BLaER1 treated with 17β-estradiol and CSF1 and Interleukin-3, amounts not matched to agents 10 nM and 100 nM (cell line): Measurements from ENCODE around the gene AHRR.
A peak's percentile ranks its signal among the peaks of the same experiment; 100 is the strongest.

Experiments
- H3K27ac ChIP-seq, 11 experiments: shearing (Covaris generic); formaldehyde crosslinking; 2 replicates each; pipeline ENCODE4 v1.8.1; 2022
- H3K27me3 ChIP-seq, 11 experiments: shearing (Covaris generic); formaldehyde crosslinking; 2 replicates each; pipeline ENCODE4 v1.8.1; 2022
- H3K36me3 ChIP-seq, 11 experiments: shearing (Covaris generic); formaldehyde crosslinking; 2 replicates each; pipeline ENCODE4 v1.8.1; 2022
- H3K4me1 ChIP-seq, 10 experiments: shearing (Covaris generic); formaldehyde crosslinking; 2 replicates each; pipeline ENCODE4 v1.8.1; 2022
- H3K4me2 ChIP-seq, 11 experiments: shearing (Covaris generic); formaldehyde crosslinking; 2 replicates each; pipeline ENCODE4 v1.8.1; 2022
- H3K4me3 ChIP-seq, 10 experiments: shearing (Covaris generic); formaldehyde crosslinking; 2 replicates each; pipeline ENCODE4 v1.8.1; 2022
- H3K9ac ChIP-seq, 11 experiments: shearing (Covaris generic); formaldehyde crosslinking; 2 replicates each; pipeline ENCODE4 v1.8.1; 2022
- H3K9me3 ChIP-seq, 11 experiments: shearing (Covaris generic); formaldehyde crosslinking; replicated peaks in 1 of 11; 2 replicates each; pipeline ENCODE4 v1.8.1; 2022
- H4K20me1 ChIP-seq, 11 experiments: shearing (Covaris generic); formaldehyde crosslinking; 2 replicates each; pipeline ENCODE4 v1.8.1; 2022
- Cebpa-rat ChIP-seq, 11 experiments: shearing (Covaris generic); IDR thresholded peaks; 2 replicates each; pipeline ENCODE4 v1.8.1; 2022

Gene AHRR

GRCh38 chr5:448766-449090, 127.2 kb downstream of the AHRR start:
- Histone ChIP-seq H3K4me3 (no peak overlapping the region), H3K27ac (0 out of 22 replicates have a peak overlapping the region, but pooled peaks of 1 of the 11 experiments have one; percentile 18), H4K20me1 (peaks cover 22 to 71% (median 54%) of the 10 kb centered on the region in 11 experiments), H3K9me3 (peaks cover 23 to 32% (median 28%) of the 10 kb centered on the region in 11 experiments), H3K9ac (no peak overlapping the region), H3K4me1 (peaks cover 31 to 64% (median 47%) of the 10 kb centered on the region in 10 experiments), H3K27me3 (no peaks in the 10 kb centered on the region), H3K36me3 (peaks cover 75 to 82% (median 79%) of the 10 kb centered on the region in 11 experiments), H3K4me2 (peak overlapping the region in 6 of 11 experiments; percentile 7 to 76 (median 66); a peak in 6 of 22 replicates)
- no peak for TF ChIP-seq Cebpa-rat (IDR thresholded peaks at IDR 0.05)

GRCh38 chr5:449151-449550, 127.6 kb downstream of the AHRR start:
- Histone ChIP-seq H3K4me3 (no peak overlapping the region), H3K4me2 (peak overlapping the region in 1 of 11 experiments; percentile 67; a peak in 1 of 22 replicates), H3K27me3 (no peaks in the 10 kb centered on the region), H3K9me3 (peaks cover 23 to 32% (median 28%) of the 10 kb centered on the region in 11 experiments), H3K27ac (no peak overlapping the region), H3K9ac (no peak overlapping the region), H4K20me1 (peaks cover 22 to 71% (median 54%) of the 10 kb centered on the region in 11 experiments), H3K36me3 (peaks cover 79 to 87% (median 83%) of the 10 kb centered on the region in 11 experiments), H3K4me1 (peaks cover 31 to 60% (median 45%) of the 10 kb centered on the region in 10 experiments)
- TF ChIP-seq Cebpa-rat (IDR thresholded peaks at IDR 0.05): no peak

- Histone ChIP-seq H3K9ac (no peak overlapping the region), H3K36me3 (peaks cover 96 to 100% (median 100%) of the 10 kb centered on the region in 11 experiments), H3K27ac (no peak overlapping the region), H3K4me2 (no peak overlapping the region), H4K20me1 (peaks cover 43 to 78% (median 67%) of the 10 kb centered on the region in 11 experiments), H3K9me3 (peaks cover 23 to 32% (median 28%) of the 10 kb centered on the region in 11 experiments), H3K4me1 (peaks cover 20 to 36% (median 28%) of the 10 kb centered on the region in 10 experiments), H3K27me3 (no peaks in the 10 kb centered on the region), H3K4me3 (peak overlapping the region in 2 of 10 experiments; percentile 2 to 13; a peak in 1 of 20 replicates)
- no peak for TF ChIP-seq Cebpa-rat (IDR thresholded peaks at IDR 0.05)
These were observed 130.3 kb downstream of the AHRR start for GRCh38 chr5:451587-452458.

- Histone ChIP-seq H3K4me2 (peak overlapping the region; percentile 25 to 80 (median 68); a peak in 19 of 22 replicates), H3K27me3 (no peaks in the 10 kb centered on the region), H3K9ac (no peak overlapping the region; a peak in 1 of 22 replicates), H3K9me3 (peaks cover 23 to 32% (median 28%) of the 10 kb centered on the region in 11 experiments), H4K20me1 (peaks cover 56 to 78% (median 67%) of the 10 kb centered on the region in 11 experiments), H3K4me3 (no peak overlapping the region), H3K27ac (no peak overlapping the region), H3K4me1 (peaks cover 14 to 27% (median 21%) of the 10 kb centered on the region in 10 experiments), H3K36me3 (peaks cover 98 to 100% (median 100%) of the 10 kb centered on the region in 11 experiments)
- TF ChIP-seq Cebpa-rat (IDR thresholded peaks at IDR 0.05): no peak
These were observed 131.6 kb downstream of the AHRR start for GRCh38 chr5:452978-453710.

- no peak for TF ChIP-seq Cebpa-rat (IDR thresholded peaks at IDR 0.05)
- Histone ChIP-seq H3K27ac (no peak overlapping the region), H3K9ac (no peak overlapping the region), H3K9me3 (peaks cover 23 to 32% (median 28%) of the 10 kb centered on the region in 11 experiments), H3K4me2 (peak overlapping the region in 7 of 11 experiments; percentile 54 to 80 (median 73); a peak in 12 of 22 replicates), H3K4me1 (peaks cover 6 to 21% (median 18%) of the 10 kb centered on the region in 10 experiments; a peak in 19 of 20 replicates), H4K20me1 (peaks cover 62 to 78% (median 67%) of the 10 kb centered on the region in 11 experiments), H3K36me3 (peaks cover 98 to 100% (median 100%) of the 10 kb centered on the region in 11 experiments), H3K27me3 (no peaks in the 10 kb centered on the region), H3K4me3 (no peak overlapping the region)
These were observed 132.4 kb downstream of the AHRR start for GRCh38 chr5:453725-454481.

GRCh38 chr5:454936-455335, 133.4 kb downstream of the AHRR start:
- H3K36me3 ChIP-seq: peaks cover 98 to 100% (median 100%) of the 10 kb centered on the region in 11 experiments
- no peak overlapping the region for H3K9ac ChIP-seq
- H3K4me3 ChIP-seq: no peak overlapping the region
- peaks cover 67 to 81% (median 73%) of the 10 kb centered on the region in 11 experiments for H4K20me1 ChIP-seq
- TF ChIP-seq Cebpa-rat (IDR thresholded peaks at IDR 0.05): no peak
- H3K9me3 ChIP-seq: peaks cover 23 to 30% (median 28%) of the 10 kb centered on the region in 11 experiments
- no peak overlapping the region for H3K4me2 ChIP-seq
- no peak overlapping the region for H3K27ac ChIP-seq
- H3K4me1 ChIP-seq: peaks cover 6 to 21% (median 17%) of the 10 kb centered on the region in 10 experiments; a peak in 19 of 20 replicates
- no peaks in the 10 kb centered on the region for H3K27me3 ChIP-seq

- no peak overlapping the region for H3K27ac ChIP-seq
- H3K9me3 ChIP-seq: peaks cover 19 to 22% (median 21%) of the 10 kb centered on the region in 11 experiments
- no peak for TF ChIP-seq Cebpa-rat (IDR thresholded peaks at IDR 0.05)
- H3K36me3 ChIP-seq: peaks cover 98 to 100% (median 100%) of the 10 kb centered on the region in 11 experiments
- no peak overlapping the region for H3K9ac ChIP-seq
- H4K20me1 ChIP-seq: peaks cover 73 to 90% (median 81%) of the 10 kb centered on the region in 11 experiments
- no peak overlapping the region for H3K4me2 ChIP-seq
- H3K4me3 ChIP-seq: no peak overlapping the region
- no peaks in the 10 kb centered on the region for H3K27me3 ChIP-seq
- peaks cover 6 to 21% (median 17%) of the 10 kb centered on the region in 10 experiments; a peak in 19 of 20 replicates for H3K4me1 ChIP-seq
These were observed 134.3 kb downstream of the AHRR start for GRCh38 chr5:455806-456205.
